ENCODE measurements around the gene CFAP46.

DNA sequence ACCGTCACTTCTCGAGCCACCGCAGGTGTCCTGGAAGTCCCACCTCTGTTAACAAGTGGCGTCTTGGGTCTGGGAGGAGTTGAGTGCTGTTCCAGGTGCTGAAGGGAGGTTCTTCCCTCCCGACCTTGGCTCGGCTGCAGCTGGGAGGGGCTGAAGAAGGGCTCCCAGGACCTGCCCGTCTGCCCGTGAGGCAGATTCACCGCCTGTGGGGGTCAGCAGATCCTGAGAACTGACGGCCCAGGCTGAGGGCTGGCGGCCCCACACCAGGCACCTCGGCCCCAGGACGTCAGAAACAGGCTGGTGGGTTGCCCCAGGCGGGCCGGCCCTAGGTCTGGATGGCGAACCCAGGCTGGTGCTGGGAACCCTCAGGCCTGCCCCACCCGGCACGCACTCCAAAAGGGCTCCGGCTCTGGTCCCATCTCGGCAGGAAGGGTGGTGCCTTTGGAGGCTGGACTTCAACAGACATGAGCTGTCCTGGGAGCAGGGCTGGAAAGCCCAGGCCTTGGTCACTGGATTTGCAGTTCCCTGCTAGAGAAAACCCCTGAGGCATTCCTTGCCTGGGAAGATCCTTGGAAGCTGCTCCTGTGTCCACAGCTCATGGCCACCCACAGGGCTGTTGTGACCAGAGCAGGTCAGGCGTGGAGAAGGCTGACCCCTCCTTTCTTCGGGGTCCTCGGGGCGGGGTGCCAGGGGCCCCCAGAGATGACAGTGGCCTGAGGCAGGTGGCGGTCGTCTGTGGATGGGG lies 42.6 kb upstream of the CFAP46 start:
- TF ChIP-seq YY1 (IDR thresholded peaks at IDR 0.05; ENCODE audit: borderline replicate concordance in 1 of 3, control insufficient read depth in 1 of 3, extremely low read depth in 1 of 3, insufficient read depth in 3 of 3, insufficient read length in 1 of 3, insufficient replicate concordance in 2 of 3, low read depth in 1 of 3, low read length in 2 of 3) (no peak), ZNF184 (CRISPR knock-in tag; IDR thresholded peaks at IDR 0.05) (no peak), TAF1 (IDR thresholded peaks at IDR 0.05; ENCODE audit: control insufficient read depth, extremely low read depth, insufficient read depth, low read length, severe bottlenecking) (no peak), TARDBP (IDR thresholded peaks at IDR 0.05) (no peak), NFRKB (IDR thresholded peaks at IDR 0.05; ENCODE audit: low read depth) (no peak), NFIX (CRISPR knock-in tag; IDR thresholded peaks at IDR 0.05; ENCODE audit: low read depth) (no peak), ZNF143 (CRISPR knock-in tag; IDR thresholded peaks at IDR 0.05) (no peak), EZH2 (IDR thresholded peaks at IDR 0.05; ENCODE audit: borderline replicate concordance, low read depth, low read length) (no peak), KLF13 (tag; IDR thresholded peaks at IDR 0.05; ENCODE audit: borderline replicate concordance, low read depth) (no peak)
- TF ChIP-seq, protein P1, sequence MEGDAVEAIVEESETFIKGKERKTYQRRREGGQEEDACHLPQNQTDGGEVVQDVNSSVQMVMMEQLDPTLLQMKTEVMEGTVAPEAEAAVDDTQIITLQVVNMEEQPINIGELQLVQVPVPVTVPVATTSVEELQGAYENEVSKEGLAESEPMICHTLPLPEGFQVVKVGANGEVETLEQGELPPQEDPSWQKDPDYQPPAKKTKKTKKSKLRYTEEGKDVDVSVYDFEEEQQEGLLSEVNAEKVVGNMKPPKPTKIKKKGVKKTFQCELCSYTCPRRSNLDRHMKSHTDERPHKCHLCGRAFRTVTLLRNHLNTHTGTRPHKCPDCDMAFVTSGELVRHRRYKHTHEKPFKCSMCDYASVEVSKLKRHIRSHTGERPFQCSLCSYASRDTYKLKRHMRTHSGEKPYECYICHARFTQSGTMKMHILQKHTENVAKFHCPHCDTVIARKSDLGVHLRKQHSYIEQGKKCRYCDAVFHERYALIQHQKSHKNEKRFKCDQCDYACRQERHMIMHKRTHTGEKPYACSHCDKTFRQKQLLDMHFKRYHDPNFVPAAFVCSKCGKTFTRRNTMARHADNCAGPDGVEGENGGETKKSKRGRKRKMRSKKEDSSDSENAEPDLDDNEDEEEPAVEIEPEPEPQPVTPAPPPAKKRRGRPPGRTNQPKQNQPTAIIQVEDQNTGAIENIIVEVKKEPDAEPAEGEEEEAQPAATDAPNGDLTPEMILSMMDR (IDR thresholded peaks at IDR 0.05 in 2 of 3, conservative IDR thresholded peaks at IDR 0.05 in 1 of 3; ENCODE audit: insufficient read depth in 2 of 3, low read depth in 1 of 3, low read length in 3 of 3) = no peak
